Upper lobe of right lung (tissue), 1 donor: ENCODE results near the gene SETD1A. TPM values are rescaled to one million over a fixed set of nuclear protein-coding genes. Genes with fewer than 3 reads are reported as not detected.
A peak's percentile ranks its signal among the peaks of the same experiment; 100 is the strongest.

Experiments used
- ATAC-seq: fragments of 200-7000 bp; cut with Tn5 transposase; one replicate; pipeline ENCODE4 v1.9.1; 2020; ENCODE audit warnings: mild to moderate bottlenecking, moderate library complexity
- DNase-seq: peaks from one replicate; pipeline ENCODE4 v3.0.0-alpha.2; 2020
- H3K27ac ChIP-seq: fragments of 200-600 bp; one replicate; pipeline ENCODE4 v1.8.0; 2022
- H3K27me3 ChIP-seq: fragments of 200-600 bp; one replicate; pipeline ENCODE4 v1.8.0; 2022; ENCODE audit warnings: mild to moderate bottlenecking
- H3K36me3 ChIP-seq: fragments of 200-600 bp; one replicate; pipeline ENCODE4 v1.8.0; 2022
- H3K4me1 ChIP-seq: fragments of 200-600 bp; one replicate; pipeline ENCODE4 v1.8.0; 2022
- H3K4me3 ChIP-seq: fragments of 200-600 bp; one replicate; pipeline ENCODE4 v1.8.0; 2022; ENCODE audit warnings: mild to moderate bottlenecking
- H3K9me3 ChIP-seq: fragments of 200-600 bp; one replicate; pipeline ENCODE4 v1.8.0; 2022
- intact Hi-C: fragments of 100-400 bp; cut with DNase I; formaldehyde crosslinking; loops from one replicate; pipeline ENCODE4 v1.11.0; 2022
- total RNA-seq: library from RNA; stranded (reverse); fragmentation: NEBNext Ultra II Directional; extraction: Animal tissue kit (Norgen Biotek cat#: 25700); gene quantifications from one replicate; pipeline ENCODE4 v1.2.1, GENCODE V29; 2021
- TF ChIP-seq, protein P1 (sequence below): fragments of 200-600 bp; IDR thresholded peaks from one replicate; pipeline ENCODE4 v1.8.0; 2022; ENCODE audit warnings: antibody characterized with exemption
- donor health status: DM: no; HTN: yes; CAD: no; lungs with severe emphysema.

The SETD1A gene
- total RNA-seq, 1 donor from 2014 or later, result 18.6 TPM

DNA sequence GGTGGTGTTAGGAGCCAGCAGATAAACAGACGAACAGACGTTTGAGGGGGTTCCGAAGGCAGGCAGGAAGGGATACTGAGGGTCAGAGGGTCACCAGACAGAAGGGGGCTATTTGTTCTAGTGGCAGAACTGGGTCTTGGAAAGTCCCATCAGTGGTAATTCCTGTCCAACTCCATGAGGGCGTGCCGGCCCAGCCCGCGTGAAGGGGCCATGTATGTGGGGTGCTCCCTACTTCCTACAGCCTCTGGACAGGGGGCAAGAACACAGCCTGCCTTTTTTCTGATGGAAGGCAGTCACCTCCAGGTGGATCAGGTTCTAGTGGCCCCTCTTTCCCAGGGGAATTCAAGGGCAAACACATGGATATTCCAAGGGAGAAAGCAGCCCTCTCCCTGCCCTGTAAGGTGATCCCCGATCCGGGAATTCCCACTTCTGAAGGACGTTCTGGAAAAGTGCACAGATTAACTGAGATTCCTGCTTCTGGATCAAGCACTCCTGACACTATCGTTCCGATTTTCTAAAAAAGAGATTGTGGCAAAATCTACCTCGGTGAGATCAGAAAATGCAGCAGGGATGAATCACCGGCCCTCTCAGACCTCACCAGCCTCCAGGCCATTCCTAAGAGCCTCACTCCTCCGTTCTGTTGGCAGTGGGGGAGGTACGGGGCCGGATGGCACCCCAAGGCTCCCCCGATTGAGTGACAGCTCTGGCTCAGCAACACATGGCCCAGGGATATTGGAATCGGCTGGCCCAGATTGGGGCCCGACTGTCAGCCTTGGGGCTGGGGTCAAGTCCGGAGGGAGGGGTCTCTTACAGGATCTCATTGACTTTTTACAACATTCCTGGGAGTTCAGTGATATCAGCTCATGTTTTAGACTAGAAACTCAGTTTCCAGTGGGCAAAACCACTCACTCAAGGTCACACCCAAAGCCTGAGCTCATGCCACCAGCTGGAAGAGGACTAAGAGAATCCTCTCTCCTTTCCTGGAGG lies 40.5 kb downstream of the SETD1A start:
- TF ChIP-seq, protein P1, sequence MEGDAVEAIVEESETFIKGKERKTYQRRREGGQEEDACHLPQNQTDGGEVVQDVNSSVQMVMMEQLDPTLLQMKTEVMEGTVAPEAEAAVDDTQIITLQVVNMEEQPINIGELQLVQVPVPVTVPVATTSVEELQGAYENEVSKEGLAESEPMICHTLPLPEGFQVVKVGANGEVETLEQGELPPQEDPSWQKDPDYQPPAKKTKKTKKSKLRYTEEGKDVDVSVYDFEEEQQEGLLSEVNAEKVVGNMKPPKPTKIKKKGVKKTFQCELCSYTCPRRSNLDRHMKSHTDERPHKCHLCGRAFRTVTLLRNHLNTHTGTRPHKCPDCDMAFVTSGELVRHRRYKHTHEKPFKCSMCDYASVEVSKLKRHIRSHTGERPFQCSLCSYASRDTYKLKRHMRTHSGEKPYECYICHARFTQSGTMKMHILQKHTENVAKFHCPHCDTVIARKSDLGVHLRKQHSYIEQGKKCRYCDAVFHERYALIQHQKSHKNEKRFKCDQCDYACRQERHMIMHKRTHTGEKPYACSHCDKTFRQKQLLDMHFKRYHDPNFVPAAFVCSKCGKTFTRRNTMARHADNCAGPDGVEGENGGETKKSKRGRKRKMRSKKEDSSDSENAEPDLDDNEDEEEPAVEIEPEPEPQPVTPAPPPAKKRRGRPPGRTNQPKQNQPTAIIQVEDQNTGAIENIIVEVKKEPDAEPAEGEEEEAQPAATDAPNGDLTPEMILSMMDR, result no peak
- peaks cover 15% of the 10 kb centered on the region for H3K4me1 ChIP-seq
- ATAC-seq (peak; percentile 2), DNase-seq (no peak)
- H3K27me3 ChIP-seq, result no peaks in the 10 kb centered on the region
- no peaks in the 10 kb centered on the region for H3K36me3 ChIP-seq
- peak overlapping the region; percentile 55 for H3K4me3 ChIP-seq
- no peaks in the 10 kb centered on the region for H3K9me3 ChIP-seq
- intact Hi-C loops, result no loop called here
- no peak overlapping the region for H3K27ac ChIP-seq

DNA sequence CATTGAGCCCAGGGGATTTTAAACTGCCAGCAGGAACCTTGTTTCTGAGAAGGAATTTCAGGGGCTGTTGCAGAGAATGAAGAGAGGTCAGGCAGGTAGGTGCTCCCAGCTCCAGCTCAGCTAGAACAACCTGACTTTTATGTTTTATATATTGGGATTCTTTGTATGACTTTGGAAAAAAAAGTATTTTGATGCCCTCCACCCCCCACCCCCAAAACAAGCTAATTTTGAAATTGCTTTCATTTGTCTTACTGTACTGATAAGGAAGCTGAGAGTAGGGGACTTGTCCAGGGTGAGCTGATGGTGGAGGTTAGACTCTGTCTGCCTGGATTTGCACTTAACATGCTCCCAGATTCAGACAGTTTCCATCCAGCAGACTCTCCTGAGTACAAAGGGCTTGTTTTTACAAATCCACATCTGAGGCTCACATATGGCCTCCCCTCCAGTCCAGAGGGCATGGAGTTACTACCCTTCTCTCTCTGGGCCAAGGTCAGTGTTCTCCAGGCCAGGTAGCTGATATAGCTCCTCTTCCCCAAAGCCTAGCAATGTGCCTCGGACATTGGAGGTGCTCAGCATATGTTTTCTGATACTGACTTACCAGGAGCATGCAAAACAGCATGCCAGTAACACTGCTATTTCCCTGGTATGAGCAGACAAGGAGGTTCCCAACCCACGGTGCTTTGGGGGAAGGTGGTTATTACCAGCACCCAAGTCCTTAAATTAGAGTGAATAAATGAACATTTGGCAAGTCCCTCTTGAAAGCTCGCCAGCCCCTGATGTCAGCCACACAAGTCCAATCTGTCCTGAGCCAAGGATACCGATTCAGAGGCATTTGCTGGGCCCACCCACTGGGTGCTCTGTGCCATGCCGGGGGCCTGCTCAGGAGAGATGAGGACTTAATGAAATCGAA lies 41.6 kb downstream of the SETD1A start:
- no peaks in the 10 kb centered on the region for H3K27me3 ChIP-seq
- ATAC-seq (no peak), DNase-seq (no peak)
- intact Hi-C loops, result no loop called here
- no peaks in the 10 kb centered on the region for H3K36me3 ChIP-seq
- H3K9me3 ChIP-seq, result no peaks in the 10 kb centered on the region
- TF ChIP-seq, protein P1, result no peak
- H3K4me3 ChIP-seq, result no peak overlapping the region
- no peak overlapping the region for H3K27ac ChIP-seq
- peaks cover 15% of the 10 kb centered on the region for H3K4me1 ChIP-seq

DNA sequence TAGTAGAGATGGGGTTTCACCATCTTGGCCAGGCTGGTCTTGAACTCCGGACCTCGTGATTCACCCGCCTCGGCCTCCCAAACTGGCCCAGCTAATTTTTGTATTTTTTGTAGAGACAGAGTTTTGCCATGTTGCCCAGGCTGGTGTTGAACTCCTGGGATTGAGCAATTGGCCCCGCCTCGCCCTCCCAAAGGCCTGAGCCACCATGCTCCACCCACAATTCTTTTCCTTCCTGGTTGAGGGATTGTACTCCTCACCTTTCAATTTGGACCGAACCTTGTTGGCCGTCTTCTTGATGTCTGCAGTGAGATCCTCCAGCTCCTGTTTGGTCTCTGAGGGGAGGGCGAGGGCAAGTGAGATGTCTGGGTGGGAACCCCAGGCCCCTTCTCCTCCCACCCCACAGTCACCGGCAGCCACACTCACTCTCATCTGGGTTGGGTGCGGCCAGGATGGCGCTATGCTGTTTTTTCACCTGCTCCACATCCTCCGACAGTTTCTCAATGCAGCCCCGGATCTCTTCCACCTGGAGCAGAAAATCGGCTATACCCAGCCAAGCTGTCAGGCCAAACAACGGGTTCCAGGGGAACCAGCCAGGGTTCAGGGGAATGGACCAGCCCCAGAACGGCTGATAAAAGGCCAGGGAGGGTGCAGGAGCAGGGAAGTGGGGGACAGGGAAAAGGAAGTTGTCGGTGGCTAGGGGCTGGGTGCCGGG lies 43.3 kb downstream of the SETD1A start:
- intact Hi-C loops, result no loop called here
- ATAC-seq (no peak), DNase-seq (no peak)
- TF ChIP-seq, protein P1, result no peak
- H3K9me3 ChIP-seq, result no peaks in the 10 kb centered on the region
- no peaks in the 10 kb centered on the region for H3K36me3 ChIP-seq
- peaks cover 15% of the 10 kb centered on the region for H3K4me1 ChIP-seq
- H3K27ac ChIP-seq, result no peak overlapping the region
- H3K4me3 ChIP-seq, result no peak overlapping the region
- H3K27me3 ChIP-seq, result no peaks in the 10 kb centered on the region

DNA sequence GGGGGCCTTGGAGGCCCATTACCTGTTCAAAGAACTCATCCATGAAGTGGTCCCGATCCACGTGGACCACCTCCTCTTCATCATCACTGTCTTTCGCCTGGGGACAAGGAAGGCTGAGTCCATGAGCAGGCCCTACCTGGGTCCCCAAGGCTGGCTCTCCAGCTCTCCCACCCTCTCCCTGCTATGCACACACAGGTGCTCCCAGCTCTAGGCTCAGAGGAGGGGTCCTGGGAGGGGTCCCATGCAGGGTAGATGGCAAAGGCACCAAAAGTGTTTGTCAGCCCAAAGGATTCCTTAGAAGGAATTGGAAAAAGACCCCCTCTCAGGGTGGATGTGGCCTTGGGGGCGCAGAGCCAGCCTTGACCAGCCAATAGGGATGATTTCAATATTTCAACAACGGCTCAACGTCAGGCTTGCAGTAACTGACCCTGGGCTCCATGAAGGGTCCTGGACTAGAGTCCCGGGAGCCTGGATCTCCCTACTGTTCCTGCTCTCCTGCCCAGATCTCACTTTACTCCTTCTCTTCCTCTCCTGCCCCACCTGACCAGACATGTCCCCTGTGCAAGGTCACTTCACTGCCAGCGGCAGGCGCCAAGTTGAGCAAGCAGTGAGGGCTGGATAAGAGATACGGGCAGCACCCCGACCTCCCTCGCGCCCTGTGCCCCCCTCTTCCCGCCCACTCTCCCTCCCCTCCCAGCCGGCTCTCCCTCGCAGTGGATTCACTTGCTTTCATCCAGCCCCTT lies 44.1 kb downstream of the SETD1A start:
- Histone ChIP-seq H3K4me3 (no peak overlapping the region), H3K36me3 (no peaks in the 10 kb centered on the region), H3K27ac (no peak overlapping the region), H3K9me3 (no peaks in the 10 kb centered on the region), H3K4me1 (peaks cover 11% of the 10 kb centered on the region), H3K27me3 (no peaks in the 10 kb centered on the region)
- no peak for DNase-seq
- TF ChIP-seq, protein P1, result no peak
- ATAC-seq, result no peak
- intact Hi-C loops, result no loop called here
